ENCODE results near the gene IPO5.

- no peak for TF ChIP-seq EZH2 (IDR thresholded peaks at IDR 0.05; ENCODE audit: low read depth)
- peak; percentile 57 for TF ChIP-seq CTCF (conservative IDR thresholded peaks at IDR 0.05)
Observed at GRCh38 chr13:98033277-98034247, 80.1 kb downstream of the IPO5 start.
